MM.1S (cell line): ENCODE data around the gene FSTL1.

Experiments
- CTCF ChIP-seq: fragments of 300-600 bp; sonication (generic); IDR thresholded peaks from 2 replicates; pipeline ENCODE4 v1.5.1; 2016; ENCODE audit warnings: antibody characterized with exemption, low read length, mixed read lengths
- EZH2 ChIP-seq: fragments of 300-600 bp; sonication (generic); optimal IDR thresholded peaks from 2 replicates; pipeline ENCODE3; 2017; ENCODE audit warnings: low read depth, mild to moderate bottlenecking, antibody characterized with exemption, low read length, mixed read lengths

GRCh38 chr3:120469882-120470301, 19.1 kb upstream of the FSTL1 start:
- TF ChIP-seq EZH2 (no peak), CTCF (no peak)
